ENCODE measurements around the gene PRDM16. TPM values are rescaled to one million over a fixed set of nuclear protein-coding genes. Genes with fewer than 3 reads are reported as not detected.
A peak's percentile ranks its signal among the peaks of the same experiment; 100 is the strongest.

The PRDM16 gene
- total and polyA plus RNA-seq, 2 of the 8 experiments (the other 6 are each of a cell fraction or from before 2014, with no cell fraction given): 0.39 to 0.43 TPM

GRCh38 chr1:3463408-3463863 is 394.4 kb downstream of the PRDM16 start:
- peaks cover 5% of the 10 kb centered on the region; the same call in 1 of the 2 replicates for H3K79me1 ChIP-seq (ENCODE audit: low read depth, low read length)
- ChIA-PET CTCF (ENCODE audit: partially characterized antibody) (interaction anchor here (0.7 to 2.8 kb wide), 10 partner anchors 9 to 158 kb away, joined by 3 to 25 read pairs (median 4); no protein-coding TSS in a partner anchor), POLR2A (ENCODE audit: partially characterized antibody) (interaction anchor here (0.8 to 1.6 kb wide), 3 partner anchors 8 to 11 kb away, joined by 3 to 9 read pairs (median 4); no protein-coding TSS in a partner anchor)
- no peak overlapping the region for H2BK20ac ChIP-seq (ENCODE audit: low read length)
- no peak overlapping the region for H3K56ac ChIP-seq (replicated peaks; ENCODE audit: insufficient read length, low read depth, low read length)
- H4K91ac ChIP-seq (replicated peaks; ENCODE audit: insufficient read length, low read length): no peak overlapping the region
- H2BK5ac ChIP-seq (ENCODE audit: low read depth, low read length): no peak overlapping the region
- no peaks in the 10 kb centered on the region for H3K9me3 ChIP-seq (ENCODE audit: insufficient read depth in 2 of 2, low read depth in 1 of 2, low read length in 1 of 2)
- no peak overlapping the region for H3K9ac ChIP-seq (replicated peaks in 1 of 4; ENCODE audit: extremely low read depth in 1 of 4, low read depth in 3 of 4, low read length in 3 of 4)
- no peak overlapping the region for H3K4ac ChIP-seq (replicated peaks; ENCODE audit: insufficient read length, low read depth, low read length)
- no peaks in the 10 kb centered on the region for H3K79me2 ChIP-seq (ENCODE audit: control insufficient read depth in 1 of 2, insufficient read depth in 2 of 2, low read length in 2 of 2)
- H3K18ac ChIP-seq (ENCODE audit: extremely low read depth, low read length): no peak overlapping the region
- H4K8ac ChIP-seq (ENCODE audit: extremely low read depth, insufficient read depth, low read length): peak overlapping the region; percentile 44; the same call in 1 of the 2 replicates
- H2BK120ac ChIP-seq (replicated peaks; ENCODE audit: low read depth, low read length): no peak overlapping the region
- H3K4me1 ChIP-seq (replicated peaks in 1 of 4; ENCODE audit: control insufficient read depth in 3 of 4, insufficient read depth in 4 of 4, low read length in 3 of 4): no peaks in the 10 kb centered on the region
- no peak overlapping the region for H3K4me3 ChIP-seq (ENCODE audit: extremely low read depth in 1 of 4, insufficient read depth in 2 of 4, low read depth in 3 of 4, low read length in 4 of 4)
- WGBS, 2 experiments (ENCODE audit: extremely low coverage in 1 of 2, insufficient coverage in 1 of 2, insufficient read length in 1 of 2, insufficient replicate concordance in 2 of 2, low coverage in 1 of 2, low lambda C conversion rate in 2 of 2, missing lambda C conversion rate in 1 of 2): 86% methylated on average over 19 of the region's 20 CpGs; no CpG with 5 or more reads in 1 of the 2 experiments
- H2BK15ac ChIP-seq (ENCODE audit: low read length): no peak overlapping the region
- no peak overlapping the region for H2AK5ac ChIP-seq (ENCODE audit: low read depth, low read length)
- no peak overlapping the region for H4K5ac ChIP-seq (ENCODE audit: insufficient read length, low read depth, low read length)
- H3K14ac ChIP-seq (ENCODE audit: insufficient read length): no peak overlapping the region
- no peak overlapping the region for H3K23ac ChIP-seq (ENCODE audit: insufficient read length)
- H3K27me3 ChIP-seq (replicated peaks in 1 of 4; ENCODE audit: control insufficient read depth in 3 of 4, extremely low read depth in 1 of 4, insufficient read depth in 3 of 4, low read length in 3 of 4): no peaks in the 10 kb centered on the region
- H3K23me2 ChIP-seq (ENCODE audit: low read depth, low read length): no peaks in the 10 kb centered on the region
- H3K4me2 ChIP-seq (ENCODE audit: insufficient read depth in 1 of 2, low read depth in 2 of 2, low read length in 2 of 2): no peak overlapping the region
- no peak overlapping the region for H2AFZ ChIP-seq (ENCODE audit: low read length)
- H3K27ac ChIP-seq (ENCODE audit: low read depth, low read length): no peak overlapping the region; the same call in 1 of the 2 replicates
- peaks cover 0 to 10% of the 10 kb centered on the region in 2 experiments for H4K20me1 ChIP-seq (replicated peaks in 1 of 2; ENCODE audit: control insufficient read depth in 1 of 2, insufficient read depth in 2 of 2, low read length in 2 of 2)
- no peak overlapping the region for H2BK12ac ChIP-seq (ENCODE audit: low read depth, low read length)
- no peaks in the 10 kb centered on the region for H3K36me3 ChIP-seq (ENCODE audit: control insufficient read depth in 2 of 4, insufficient read depth in 4 of 4, low read length in 3 of 4)
- FAIRE-seq (no peak), DNase-seq (ENCODE audit: low read depth in 1 of 2, low spot score in 2 of 2) (no peak)
- TF ChIP-seq USF2 (IDR thresholded peaks at IDR 0.05; ENCODE audit: low read length) (no peak), RBBP5 (IDR thresholded peaks at IDR 0.05; ENCODE audit: borderline replicate concordance, low read depth, low read length) (no peak), BRCA1 (IDR thresholded peaks at IDR 0.05; ENCODE audit: low read depth, low read length) (no peak), NANOG (IDR thresholded peaks at IDR 0.05; ENCODE audit: insufficient read depth, low read depth, low read length, poor library complexity, severe bottlenecking) (no peak), CHD2 (IDR thresholded peaks at IDR 0.05; ENCODE audit: low read length) (no peak), BCL11A (IDR thresholded peaks at IDR 0.05; ENCODE audit: low read depth in 2 of 2, low read length in 2 of 2) (no peak), GTF2F1 (IDR thresholded peaks at IDR 0.05; ENCODE audit: borderline replicate concordance, low read depth, low read length) (no peak), EGR1 (IDR thresholded peaks at IDR 0.05; ENCODE audit: borderline replicate concordance, low read depth, low read length) (no peak), RXRA (IDR thresholded peaks at IDR 0.05; ENCODE audit: insufficient read depth, low read depth, low read length) (no peak), BACH1 (IDR thresholded peaks at IDR 0.05; ENCODE audit: low read length) (no peak), NRF1 (IDR thresholded peaks at IDR 0.05; ENCODE audit: low read depth, low read length) (no peak), SP4 (IDR thresholded peaks at IDR 0.05; ENCODE audit: low read length) (no peak), JUND (IDR thresholded peaks at IDR 0.05; ENCODE audit: low read length) (no peak)

All from H1 (cell line).